Activated CD4-positive, alpha-beta memory T cell treated with anti-CD3 and anti-CD28 coated beads for 36 hours (primary cell): Measurements from ENCODE around the gene ENAH. TPM values are rescaled to one million over a fixed set of nuclear protein-coding genes. Genes with fewer than 3 reads are reported as not detected.

Experiments used
- CTCF ChIA-PET: fragments of 350-600 bp; sonication (Branson Sonifier 250); formaldehyde crosslinking; loops from one replicate; lab custom pipeline; 2021; ENCODE audit warnings: antibody characterized with exemption, inconsistent platforms; lab: Charles Lee
- POLR2A ChIA-PET: fragments of 350-600 bp; sonication (Branson Sonifier 250); formaldehyde crosslinking; loops from one replicate; lab custom pipeline; 2021; ENCODE audit warnings: antibody characterized with exemption; lab: Charles Lee
- DNase-seq: peaks from one replicate; pipeline ENCODE4 v3.0.0-alpha.2; 2020
- H3K27ac Mint-ChIP-seq: one replicate; pipeline ENCODE4 v1.8.0; 2021; ENCODE audit warnings: mixed read lengths
- H3K27me3 Mint-ChIP-seq: one replicate; pipeline ENCODE4 v1.8.0; 2021; ENCODE audit warnings: mixed read lengths
- H3K36me3 Mint-ChIP-seq: one replicate; pipeline ENCODE4 v1.8.0; 2021; ENCODE audit warnings: mixed read lengths
- H3K4me1 Mint-ChIP-seq: one replicate; pipeline ENCODE4 v1.8.0; 2021; ENCODE audit warnings: low read depth, mixed read lengths
- H3K4me3 Mint-ChIP-seq: one replicate; pipeline ENCODE4 v1.8.0; 2021; ENCODE audit warnings: mild to moderate bottlenecking, mixed read lengths
- H3K9me3 Mint-ChIP-seq: one replicate; pipeline ENCODE4 v1.8.0; 2021; ENCODE audit warnings: mixed read lengths
- intact Hi-C: fragments of 100-400 bp; cut with micrococcal nuclease; formaldehyde crosslinking; loops from one replicate; pipeline ENCODE4 v1.15.1; 2023
- total RNA-seq, 2 experiments: library from RNA; stranded (reverse); gene quantifications; one replicate each; pipeline ENCODE4 v1.2.3, GENCODE V29; 2021

ENAH gene
- total RNA-seq, 2 experiments from 2014 or later, result 0.80 to 0.95 TPM

GRCh38 chr1:225460737-225461532 is 192.0 kb downstream of the ENAH start:
- intact Hi-C loops, result loop anchor here (1.0 to 10.0 kb wide), 2 partner anchors 16 to 944 kb away; partner anchors contain the start of gene PARP1
- CTCF ChIA-PET, result interaction anchor here (0.6 to 2.4 kb wide), 4 partner anchors 14 to 20 kb away, joined by 3 to 12 read pairs (median 6); no protein-coding TSS in a partner anchor
- DNase-seq, result peak; percentile 75

DNA sequence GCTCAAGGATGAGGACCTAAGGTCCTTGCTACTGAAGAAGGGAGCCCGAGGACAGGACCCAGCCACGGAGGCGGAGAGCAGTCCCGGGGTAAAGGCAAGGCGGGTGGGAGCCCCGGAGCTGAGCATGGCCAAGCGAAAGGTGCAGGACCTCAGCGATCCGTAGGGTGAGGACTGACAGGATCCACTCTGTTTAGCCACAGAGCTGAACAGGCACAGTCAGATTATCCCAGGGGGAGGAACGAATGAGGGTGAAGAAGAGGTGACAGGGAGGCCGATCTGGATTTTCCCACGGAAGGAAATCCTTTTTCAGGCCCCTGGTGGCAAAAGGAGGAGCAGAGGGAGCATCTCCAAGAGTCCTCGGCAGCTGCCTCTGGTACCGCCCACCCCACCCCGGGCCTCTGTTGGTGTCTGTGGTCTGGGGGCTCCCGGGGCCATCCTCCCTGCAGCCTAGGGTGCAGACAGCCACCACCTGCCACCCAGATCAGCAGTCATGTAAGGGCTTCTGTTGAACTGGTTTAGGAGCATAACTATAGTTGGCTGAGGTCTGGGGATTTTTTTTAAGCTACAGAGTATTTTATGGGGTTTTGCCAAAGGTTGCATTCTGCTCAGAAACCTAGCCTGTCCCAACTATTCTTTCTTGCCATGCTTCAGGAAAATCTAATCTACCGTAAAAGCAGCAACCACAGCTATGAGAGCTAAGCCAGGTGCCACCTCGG is 192.7 kb downstream of the ENAH start:
- no peaks in the 10 kb centered on the region for H3K36me3 Mint-ChIP-seq
- peaks cover 32% of the 10 kb centered on the region for H3K4me1 Mint-ChIP-seq
- H3K4me3 Mint-ChIP-seq, result no peak overlapping the region
- no peak for DNase-seq
- H3K9me3 Mint-ChIP-seq, result no peaks in the 10 kb centered on the region
- ChIA-PET POLR2A (interaction anchor here (1.2 to 2.6 kb wide), 2 partner anchors 15 to 464 kb away, joined by 4 to 12 read pairs; partner anchors contain the start of gene PYCR2), CTCF (interaction anchor here (0.6 to 2.4 kb wide), 4 partner anchors 15 to 19 kb away, joined by 3 to 12 read pairs (median 6); no protein-coding TSS in a partner anchor)
- intact Hi-C loops, result loop anchor here (1.0 to 10.0 kb wide), 2 partner anchors 15 to 945 kb away; partner anchors contain the start of gene PARP1
- peak overlapping the region; percentile 23 for H3K27ac Mint-ChIP-seq
- H3K27me3 Mint-ChIP-seq, result no peaks in the 10 kb centered on the region

More at GRCh38 chr1:225460737-225461532, 192.0 kb downstream of the ENAH start:
- peaks cover 35% of the 10 kb centered on the region for H3K4me1 Mint-ChIP-seq
- H3K4me3 Mint-ChIP-seq, result no peak overlapping the region
- H3K27ac Mint-ChIP-seq, result peak overlapping the region; percentile 23
- H3K27me3 Mint-ChIP-seq, result no peaks in the 10 kb centered on the region
- H3K36me3 Mint-ChIP-seq, result no peaks in the 10 kb centered on the region
- H3K9me3 Mint-ChIP-seq, result no peaks in the 10 kb centered on the region
- POLR2A ChIA-PET, result interaction anchor here (1.1 to 2.6 kb wide), 3 partner anchors 16 to 463 kb away, joined by 3 to 12 read pairs (median 4); partner anchors contain the start of genes LBR and PYCR2

DNA sequence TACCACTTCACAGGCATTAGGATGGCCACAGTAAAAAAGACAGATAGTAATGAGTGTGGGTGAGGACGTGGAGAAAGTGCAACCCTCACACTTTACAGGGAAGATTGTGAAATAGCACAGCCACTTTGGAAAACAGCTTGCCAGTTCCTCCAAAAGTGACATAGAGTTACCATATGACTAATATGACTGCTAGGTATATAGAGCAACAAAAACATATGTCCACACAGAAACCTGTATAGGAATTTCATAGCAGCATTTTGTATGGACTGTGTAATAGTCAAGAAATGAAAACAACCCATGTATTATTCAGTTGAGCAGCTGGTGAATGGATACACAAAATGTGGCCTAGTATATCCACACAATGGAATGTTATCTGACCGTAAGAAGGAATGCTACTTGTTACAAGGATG is 194.7 kb downstream of the ENAH start:
- CTCF ChIA-PET, result interaction anchor here (1.3 kb wide), 1 partner anchor 16 kb away, joined by 3 read pairs; no protein-coding TSS in a partner anchor
- peaks cover 51% of the 10 kb centered on the region for H3K4me1 Mint-ChIP-seq
- H3K36me3 Mint-ChIP-seq, result no peaks in the 10 kb centered on the region
- POLR2A ChIA-PET, result no interaction called here
- no peaks in the 10 kb centered on the region for H3K9me3 Mint-ChIP-seq
- no peak overlapping the region for H3K4me3 Mint-ChIP-seq
- no peaks in the 10 kb centered on the region for H3K27me3 Mint-ChIP-seq
- no peak overlapping the region for H3K27ac Mint-ChIP-seq
- DNase-seq, result no peak
- intact Hi-C loops, result no loop called here

- Mint-ChIP-seq H3K4me1 (peaks cover 39% of the 10 kb centered on the region), H3K4me3 (peak overlapping the region; percentile 16), H3K27ac (peak overlapping the region; percentile 73), H3K36me3 (no peaks in the 10 kb centered on the region), H3K9me3 (no peaks in the 10 kb centered on the region), H3K27me3 (no peaks in the 10 kb centered on the region)
- peak; percentile 91 for DNase-seq
- ChIA-PET CTCF (interaction anchor here (0.6 to 1.9 kb wide), 6 partner anchors 10 to 28 kb away, joined by 3 to 15 read pairs (median 4); no protein-coding TSS in a partner anchor), POLR2A (interaction anchor here (1.5 to 2.0 kb wide), 4 partner anchors 9 to 608 kb away, joined by 3 to 21 read pairs (median 15); partner anchors contain the start of genes H3-3A and LBR)
- intact Hi-C loops, result loop anchor here (1.0 kb wide), 2 partner anchors 9 to 13 kb away; no protein-coding TSS in a partner anchor
These were observed 198.2 kb downstream of the ENAH start for GRCh38 chr1:225454733-225455132.

DNA sequence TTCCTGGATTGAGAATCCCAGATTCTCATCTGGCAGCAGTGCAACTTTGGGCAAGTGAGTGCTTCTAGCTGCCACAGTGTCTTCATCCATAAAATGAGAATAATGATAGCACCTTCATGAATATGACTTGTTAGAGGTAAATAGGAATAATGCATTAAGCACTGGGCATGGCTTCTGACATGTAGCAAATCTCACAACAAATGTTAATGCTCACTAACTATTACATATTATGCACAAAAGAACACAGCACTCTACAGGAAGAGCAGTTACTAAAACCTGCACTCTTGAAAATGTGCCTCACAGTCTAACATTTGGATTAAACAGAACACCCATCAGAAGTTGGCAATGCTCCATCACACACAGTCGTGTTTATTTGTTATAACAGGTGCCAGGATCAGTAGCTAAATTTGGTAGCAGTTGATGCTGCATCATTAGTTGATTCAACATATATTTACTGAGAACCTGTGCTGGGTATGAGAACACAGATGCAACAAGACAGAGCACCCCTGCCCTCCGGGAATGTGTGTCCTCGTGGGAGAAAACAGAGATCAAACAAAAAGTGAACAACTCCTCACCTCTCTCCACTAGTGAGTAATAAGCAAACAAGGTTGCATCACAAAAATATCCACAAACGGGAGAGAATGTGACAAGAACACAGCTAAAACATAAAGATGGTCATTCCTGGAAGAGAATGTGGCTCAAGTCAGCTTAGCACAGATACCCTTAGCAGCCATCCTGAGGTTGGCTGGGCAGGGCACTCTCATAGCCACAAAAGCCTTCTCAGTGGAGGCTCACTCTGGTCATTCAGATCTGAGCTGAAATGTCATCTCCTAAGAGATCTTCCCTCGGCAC is 198.9 kb downstream of the ENAH start:
- intact Hi-C loops, result loop anchor here (1.0 kb wide), 2 partner anchors 9 to 13 kb away; no protein-coding TSS in a partner anchor
- no peaks in the 10 kb centered on the region for H3K9me3 Mint-ChIP-seq
- no peak for DNase-seq
- H3K27ac Mint-ChIP-seq, result peak overlapping the region; percentile 73
- no peaks in the 10 kb centered on the region for H3K27me3 Mint-ChIP-seq
- H3K36me3 Mint-ChIP-seq, result no peaks in the 10 kb centered on the region
- H3K4me1 Mint-ChIP-seq, result peaks cover 35% of the 10 kb centered on the region
- ChIA-PET POLR2A (interaction anchor here (1.5 to 2.0 kb wide), 4 partner anchors 9 to 608 kb away, joined by 3 to 21 read pairs (median 15); partner anchors contain the start of genes H3-3A and LBR), CTCF (interaction anchor here (1.0 to 1.9 kb wide), 5 partner anchors 9 to 21 kb away, joined by 3 to 15 read pairs (median 4); no protein-coding TSS in a partner anchor)
- H3K4me3 Mint-ChIP-seq, result peak overlapping the region; percentile 26

DNA sequence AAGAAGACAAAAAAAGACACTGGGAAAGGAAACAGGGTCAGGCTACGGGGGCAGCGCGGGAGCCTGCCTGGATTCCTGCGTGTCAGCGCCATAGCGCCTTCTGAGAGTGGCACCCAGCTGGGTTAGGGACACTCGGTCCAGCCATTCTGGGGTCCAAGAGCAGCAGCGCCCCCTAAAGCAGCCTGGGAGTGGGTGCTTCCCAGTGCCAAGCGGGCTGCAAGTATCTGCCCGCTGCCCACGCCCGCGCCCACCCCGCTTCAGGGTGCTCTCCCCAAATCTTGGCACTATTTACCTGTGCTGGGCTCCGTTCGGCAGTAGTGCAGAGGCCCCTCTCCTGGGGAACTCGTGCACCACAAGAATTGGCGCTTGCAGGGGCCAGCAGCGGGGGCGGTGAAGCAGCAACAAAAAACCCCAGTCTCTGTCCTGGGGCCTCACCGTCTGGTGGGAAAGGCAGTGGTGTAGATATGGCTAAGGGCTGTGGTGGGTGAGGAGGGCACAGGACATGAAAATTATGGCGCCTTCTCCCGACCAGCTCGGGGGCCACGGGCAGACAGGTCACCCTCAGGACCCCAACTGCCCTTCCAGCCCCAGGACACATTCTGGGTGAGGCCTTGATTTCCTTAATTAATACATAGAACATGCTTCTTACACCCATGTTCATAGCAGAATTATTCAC is 200.9 kb downstream of the ENAH start:
- H3K36me3 Mint-ChIP-seq, result no peaks in the 10 kb centered on the region
- H3K9me3 Mint-ChIP-seq, result no peaks in the 10 kb centered on the region
- intact Hi-C loops, result no loop called here
- DNase-seq, result no peak
- CTCF ChIA-PET, result no interaction called here
- H3K27me3 Mint-ChIP-seq, result no peaks in the 10 kb centered on the region
- H3K4me3 Mint-ChIP-seq, result no peak overlapping the region
- H3K4me1 Mint-ChIP-seq, result peaks cover 32% of the 10 kb centered on the region
- POLR2A ChIA-PET, result no interaction called here
- no peak overlapping the region for H3K27ac Mint-ChIP-seq

- H3K36me3 Mint-ChIP-seq, result no peaks in the 10 kb centered on the region
- ChIA-PET POLR2A (no interaction called here), CTCF (no interaction called here)
- intact Hi-C loops, result no loop called here
- H3K27me3 Mint-ChIP-seq, result no peaks in the 10 kb centered on the region
- no peak overlapping the region for H3K4me3 Mint-ChIP-seq
- no peak overlapping the region for H3K27ac Mint-ChIP-seq
- no peak for DNase-seq
- H3K9me3 Mint-ChIP-seq, result no peaks in the 10 kb centered on the region
- peaks cover 37% of the 10 kb centered on the region for H3K4me1 Mint-ChIP-seq
These were observed 201.6 kb downstream of the ENAH start for GRCh38 chr1:225451340-225451739.

DNA sequence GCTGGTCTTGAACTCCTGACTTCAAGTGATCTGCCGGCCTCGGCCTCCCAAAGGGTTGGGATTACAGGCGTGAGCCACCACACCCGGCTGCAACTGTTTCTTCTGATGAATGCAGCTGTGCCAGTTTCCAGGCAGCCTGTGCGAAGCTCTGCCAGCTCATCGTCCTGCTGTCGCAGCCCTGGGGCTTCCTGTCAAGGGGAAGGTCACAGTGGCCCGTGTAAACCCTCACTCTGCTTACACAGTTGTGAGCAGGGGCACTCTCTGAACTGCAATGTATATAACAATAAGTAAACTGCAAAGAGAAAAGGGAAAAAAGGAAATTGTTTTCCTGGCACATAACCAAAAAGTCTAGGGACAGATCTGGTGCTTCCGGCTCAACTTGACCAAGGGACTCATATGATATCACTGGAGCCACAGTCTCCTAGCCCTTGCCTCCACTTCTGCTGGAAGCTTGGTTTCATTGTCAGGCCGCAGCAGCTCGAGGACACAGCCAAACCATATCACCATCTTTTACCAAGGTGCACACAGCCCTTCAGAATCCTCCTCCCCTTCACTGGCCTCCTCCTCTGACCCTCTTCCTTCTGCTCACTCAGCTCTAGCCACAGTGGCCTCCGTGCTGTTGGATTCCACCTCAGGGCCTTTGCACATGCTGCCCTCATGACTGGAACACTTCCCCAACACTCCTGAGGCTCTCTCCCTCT is 202.3 kb downstream of the ENAH start:
- no peaks in the 10 kb centered on the region for H3K9me3 Mint-ChIP-seq
- CTCF ChIA-PET, result no interaction called here
- H3K27me3 Mint-ChIP-seq, result no peaks in the 10 kb centered on the region
- no peaks in the 10 kb centered on the region for H3K36me3 Mint-ChIP-seq
- POLR2A ChIA-PET, result no interaction called here
- DNase-seq, result peak; percentile 44
- H3K4me1 Mint-ChIP-seq, result peaks cover 44% of the 10 kb centered on the region
- H3K27ac Mint-ChIP-seq, result peak overlapping the region; percentile 44
- intact Hi-C loops, result no loop called here
- H3K4me3 Mint-ChIP-seq, result no peak overlapping the region

GRCh38 chr1:225449774-225450173 is 203.1 kb downstream of the ENAH start:
- H3K27ac Mint-ChIP-seq, result no peak overlapping the region
- intact Hi-C loops, result loop anchor here (10.0 kb wide), 1 partner anchor 1615 kb away; no protein-coding TSS in a partner anchor
- CTCF ChIA-PET, result interaction anchor here (0.9 kb wide), 1 partner anchor 25 kb away, joined by 3 read pairs; no protein-coding TSS in a partner anchor
- no peaks in the 10 kb centered on the region for H3K36me3 Mint-ChIP-seq
- POLR2A ChIA-PET, result no interaction called here
- H3K4me1 Mint-ChIP-seq, result peaks cover 48% of the 10 kb centered on the region
- H3K27me3 Mint-ChIP-seq, result no peaks in the 10 kb centered on the region
- DNase-seq, result no peak
- H3K9me3 Mint-ChIP-seq, result no peaks in the 10 kb centered on the region
- H3K4me3 Mint-ChIP-seq, result no peak overlapping the region

GRCh38 chr1:225449261-225449660 is 203.7 kb downstream of the ENAH start:
- intact Hi-C loops, result loop anchor here (10.0 kb wide), 1 partner anchor 1614 kb away; no protein-coding TSS in a partner anchor
- no peaks in the 10 kb centered on the region for H3K27me3 Mint-ChIP-seq
- no peak overlapping the region for H3K27ac Mint-ChIP-seq
- no peak overlapping the region for H3K4me3 Mint-ChIP-seq
- no peak for DNase-seq
- H3K4me1 Mint-ChIP-seq, result peaks cover 48% of the 10 kb centered on the region
- no peaks in the 10 kb centered on the region for H3K9me3 Mint-ChIP-seq
- no peaks in the 10 kb centered on the region for H3K36me3 Mint-ChIP-seq
- POLR2A ChIA-PET, result no interaction called here
- CTCF ChIA-PET, result interaction anchor here (0.9 kb wide), 1 partner anchor 25 kb away, joined by 3 read pairs; no protein-coding TSS in a partner anchor
